Neuron (in vitro differentiated cells): ENCODE data around the gene C22orf23.

Experiments
- H2AFZ ChIP-seq: one replicate; pipeline ENCODE4 v1.6.1; 2013; ENCODE audit warnings: low read depth, mild to moderate bottlenecking, inconsistent platforms, low read length, moderate library complexity
- H3K27me3 ChIP-seq: one replicate; pipeline ENCODE4 v1.6.1; 2013; ENCODE audit warnings: low read length; ENCODE audit not compliant: insufficient read depth
- H3K36me3 ChIP-seq: one replicate; pipeline ENCODE4 v1.6.1; 2013; ENCODE audit warnings: low read length; ENCODE audit not compliant: insufficient read depth
- H3K4me1 ChIP-seq: one replicate; pipeline ENCODE4 v1.6.1; 2013; ENCODE audit warnings: low read length; ENCODE audit not compliant: insufficient read depth
- H3K4me3 ChIP-seq: 2 replicates; pipeline ENCODE4 v1.5.1; 2013; ENCODE audit warnings: mild to moderate bottlenecking, low read length, moderate library complexity
- H3K9me3 ChIP-seq: one replicate; pipeline ENCODE4 v1.6.1; 2013; ENCODE audit warnings: low read length

Gene C22orf23

GRCh38 chr22:37906364-37907008 lies 46.9 kb downstream of the C22orf23 start:
- Histone ChIP-seq H3K4me1 (peaks cover 31% of the 10 kb centered on the region), H3K36me3 (no peaks in the 10 kb centered on the region), H2AFZ (peak overlapping the region; percentile 31), H3K27me3 (no peaks in the 10 kb centered on the region), H3K9me3 (no peaks in the 10 kb centered on the region), H3K4me3 (peak overlapping the region; percentile 75)

GRCh38 chr22:37905534-37906363 lies 47.7 kb downstream of the C22orf23 start, which contains the start of gene MICALL1:
TSS of gene MICALL1 (plus strand) at chr22:37906297. CDS start at chr22:37906423, 126 bp downstream.
- H3K36me3 ChIP-seq, result no peaks in the 10 kb centered on the region
- H2AFZ ChIP-seq, result peak within 1 kb of the TSS; percentile 92
- no peaks in the 10 kb centered on the region for H3K27me3 ChIP-seq
- H3K4me1 ChIP-seq, result peaks cover 24% of the 10 kb centered on the region
- no peaks in the 10 kb centered on the region for H3K9me3 ChIP-seq
- H3K4me3 ChIP-seq, result peak within 1 kb of the TSS; percentile 75

GRCh38 chr22:37904572-37905533 lies 48.5 kb downstream of the C22orf23 start:
- no peak overlapping the region for H2AFZ ChIP-seq
- no peak overlapping the region for H3K4me3 ChIP-seq
- H3K36me3 ChIP-seq, result no peaks in the 10 kb centered on the region
- H3K4me1 ChIP-seq, result peaks cover 15% of the 10 kb centered on the region
- no peaks in the 10 kb centered on the region for H3K9me3 ChIP-seq
- H3K27me3 ChIP-seq, result no peaks in the 10 kb centered on the region

- H3K9me3 ChIP-seq, result no peaks in the 10 kb centered on the region
- H3K27me3 ChIP-seq, result no peaks in the 10 kb centered on the region
- H2AFZ ChIP-seq, result no peak overlapping the region
- peaks cover 14% of the 10 kb centered on the region for H3K4me1 ChIP-seq
- no peak overlapping the region for H3K4me3 ChIP-seq
- no peaks in the 10 kb centered on the region for H3K36me3 ChIP-seq
These were observed 54.8 kb downstream of the C22orf23 start for GRCh38 chr22:37898441-37899181.

GRCh38 chr22:37897807-37898206 lies 55.6 kb downstream of the C22orf23 start:
- Histone ChIP-seq H3K36me3 (peaks cover 2% of the 10 kb centered on the region), H3K9me3 (no peaks in the 10 kb centered on the region), H3K4me1 (peaks cover 14% of the 10 kb centered on the region), H3K4me3 (no peak overlapping the region), H2AFZ (no peak overlapping the region), H3K27me3 (no peaks in the 10 kb centered on the region)

- H3K4me1 ChIP-seq, result peaks cover 14% of the 10 kb centered on the region
These were observed 56.5 kb downstream of the C22orf23 start for GRCh38 chr22:37896939-37897338.

GRCh38 chr22:37896181-37896592 lies 57.2 kb downstream of the C22orf23 start:
- Histone ChIP-seq H3K27me3 (no peaks in the 10 kb centered on the region), H3K4me1 (peaks cover 14% of the 10 kb centered on the region), H3K36me3 (peaks cover 14% of the 10 kb centered on the region), H2AFZ (no peak overlapping the region), H3K4me3 (no peak overlapping the region), H3K9me3 (no peaks in the 10 kb centered on the region)

More at GRCh38 chr22:37896939-37897338, 56.5 kb downstream of the C22orf23 start:
- Histone ChIP-seq H3K36me3 (peaks cover 9% of the 10 kb centered on the region), H3K9me3 (no peaks in the 10 kb centered on the region), H2AFZ (no peak overlapping the region), H3K27me3 (no peaks in the 10 kb centered on the region), H3K4me3 (no peak overlapping the region)

- no peaks in the 10 kb centered on the region for H3K27me3 ChIP-seq
- no peak overlapping the region for H3K4me3 ChIP-seq
- peaks cover 20% of the 10 kb centered on the region for H3K36me3 ChIP-seq
- H3K4me1 ChIP-seq, result peaks cover 14% of the 10 kb centered on the region
- H2AFZ ChIP-seq, result no peak overlapping the region
- H3K9me3 ChIP-seq, result no peaks in the 10 kb centered on the region
These were observed 58.3 kb downstream of the C22orf23 start for GRCh38 chr22:37894939-37895670.

- Histone ChIP-seq H3K4me1 (peaks cover 11% of the 10 kb centered on the region), H3K27me3 (no peaks in the 10 kb centered on the region), H3K9me3 (no peaks in the 10 kb centered on the region), H3K4me3 (no peak overlapping the region), H2AFZ (no peak overlapping the region), H3K36me3 (peaks cover 34% of the 10 kb centered on the region)
These were observed 59.8 kb downstream of the C22orf23 start for GRCh38 chr22:37893583-37893983.
